Measurements from ENCODE around the gene LRRC4B. TPM values are rescaled to one million over a fixed set of nuclear protein-coding genes. Genes with fewer than 3 reads are reported as not detected.

Gene LRRC4B
- total RNA-seq, 1 experiment from 2014 or later: 0.54 TPM

DNA sequence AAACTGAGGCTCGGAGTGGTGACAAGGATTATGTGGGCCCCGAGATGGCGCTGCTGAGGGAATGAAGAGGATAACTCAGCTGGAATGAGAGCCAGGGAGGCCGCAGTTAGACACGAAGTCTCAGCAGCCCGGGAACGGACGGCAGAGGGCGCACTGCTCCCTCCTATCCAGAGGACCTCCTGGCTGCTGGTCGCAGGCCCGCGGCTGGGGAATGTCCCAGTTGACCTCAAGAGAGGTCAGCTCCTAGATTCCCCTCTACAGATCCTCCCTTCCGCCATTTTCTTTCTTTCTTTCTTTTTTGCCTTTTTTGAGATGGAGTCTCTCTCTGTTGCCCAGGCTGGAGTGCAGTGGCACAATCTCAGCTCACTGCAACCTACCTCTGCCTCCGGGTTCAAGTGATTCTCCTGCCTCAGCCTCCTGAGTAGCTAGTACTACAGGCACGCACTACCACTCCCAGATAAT, 30.4 kb downstream of the LRRC4B start:
- no peak overlapping the region for H3K4me3 Mint-ChIP-seq (ENCODE audit: unreplicated experiment)
- H3K4me1 Mint-ChIP-seq (ENCODE audit: low read depth, unreplicated experiment): no peaks in the 10 kb centered on the region
- CTCF ChIA-PET: interaction anchor here (0.6 to 4.1 kb wide), 8 partner anchors 16 to 169 kb away, joined by 3 to 25 read pairs (median 4); partner anchors contain the start of gene JOSD2
- Histone ChIP-seq H3K4me3 (ENCODE audit: low read depth, low read length) (no peak overlapping the region), H3K36me3 (ENCODE audit: control insufficient read depth, insufficient read depth, low read length) (no peaks in the 10 kb centered on the region), H3K9me3 (peaks cover 4% of the 10 kb centered on the region; the same call in 1 of the 2 replicates), H3K4me1 (no peaks in the 10 kb centered on the region), H3K27me3 (replicated peaks; ENCODE audit: control insufficient read depth, insufficient read depth, low read length) (no peaks in the 10 kb centered on the region)
- no TSS peak for BruUV-seq (replicated peaks)
- intact Hi-C loops (cut with micrococcal nuclease; ENCODE audit: unreplicated experiment): loop anchor here (1.0 to 10.0 kb wide), 3 partner anchors 19 to 246 kb away; no protein-coding TSS in a partner anchor
- DNase-seq: peak; percentile 88 to 89
- TF ChIP-seq, protein P1, sequence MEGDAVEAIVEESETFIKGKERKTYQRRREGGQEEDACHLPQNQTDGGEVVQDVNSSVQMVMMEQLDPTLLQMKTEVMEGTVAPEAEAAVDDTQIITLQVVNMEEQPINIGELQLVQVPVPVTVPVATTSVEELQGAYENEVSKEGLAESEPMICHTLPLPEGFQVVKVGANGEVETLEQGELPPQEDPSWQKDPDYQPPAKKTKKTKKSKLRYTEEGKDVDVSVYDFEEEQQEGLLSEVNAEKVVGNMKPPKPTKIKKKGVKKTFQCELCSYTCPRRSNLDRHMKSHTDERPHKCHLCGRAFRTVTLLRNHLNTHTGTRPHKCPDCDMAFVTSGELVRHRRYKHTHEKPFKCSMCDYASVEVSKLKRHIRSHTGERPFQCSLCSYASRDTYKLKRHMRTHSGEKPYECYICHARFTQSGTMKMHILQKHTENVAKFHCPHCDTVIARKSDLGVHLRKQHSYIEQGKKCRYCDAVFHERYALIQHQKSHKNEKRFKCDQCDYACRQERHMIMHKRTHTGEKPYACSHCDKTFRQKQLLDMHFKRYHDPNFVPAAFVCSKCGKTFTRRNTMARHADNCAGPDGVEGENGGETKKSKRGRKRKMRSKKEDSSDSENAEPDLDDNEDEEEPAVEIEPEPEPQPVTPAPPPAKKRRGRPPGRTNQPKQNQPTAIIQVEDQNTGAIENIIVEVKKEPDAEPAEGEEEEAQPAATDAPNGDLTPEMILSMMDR (IDR thresholded peaks at IDR 0.05; ENCODE audit: insufficient read depth in 1 of 2, low read depth in 1 of 2, low read length in 1 of 2, severe bottlenecking in 1 of 2, unreplicated experiment in 1 of 2): peak; percentile 84 to 87
- POLR2A ChIA-PET: no interaction called here
- H3K9me3 Mint-ChIP-seq (ENCODE audit: unreplicated experiment): peaks cover 12% of the 10 kb centered on the region
- H3K27me3 Mint-ChIP-seq (ENCODE audit: insufficient read depth, unreplicated experiment): no peaks in the 10 kb centered on the region
- no peak overlapping the region for H3K27ac Mint-ChIP-seq (ENCODE audit: unreplicated experiment)
- H3K36me3 Mint-ChIP-seq (ENCODE audit: insufficient read depth, unreplicated experiment): no peaks in the 10 kb centered on the region

DNA sequence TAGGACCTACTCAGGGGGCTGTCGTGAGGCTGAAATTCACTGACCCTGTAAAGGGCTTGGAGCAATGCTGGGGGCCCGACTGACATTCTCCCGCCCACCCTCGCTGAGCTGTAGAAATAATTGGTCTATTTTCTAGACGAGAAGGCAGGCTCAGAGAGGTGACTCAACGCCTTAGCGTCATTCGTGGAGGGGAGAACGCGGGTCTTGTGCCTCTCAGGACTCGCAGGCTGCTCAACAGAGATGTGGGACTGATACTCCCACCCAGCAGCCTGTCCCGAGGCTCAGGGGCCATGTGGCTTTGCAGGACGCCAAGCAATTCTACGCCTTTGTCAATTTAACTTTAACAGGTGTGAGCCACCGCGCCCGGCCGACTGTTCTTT, 30.9 kb downstream of the LRRC4B start:
- no peaks in the 10 kb centered on the region for H3K4me1 Mint-ChIP-seq (ENCODE audit: low read depth, unreplicated experiment)
- peaks cover 17% of the 10 kb centered on the region for H3K9me3 Mint-ChIP-seq (ENCODE audit: unreplicated experiment)
- intact Hi-C loops (cut with micrococcal nuclease; ENCODE audit: unreplicated experiment): loop anchor here (1.0 to 10.0 kb wide), 3 partner anchors 19 to 246 kb away; no protein-coding TSS in a partner anchor
- no peaks in the 10 kb centered on the region for H3K4me1 ChIP-seq
- H3K4me3 ChIP-seq (ENCODE audit: low read depth, low read length): no peak overlapping the region
- no peak overlapping the region for H3K27ac Mint-ChIP-seq (ENCODE audit: unreplicated experiment)
- H3K9me3 ChIP-seq: peaks cover 9% of the 10 kb centered on the region
- POLR2A ChIA-PET: no interaction called here
- no TSS peak for BruUV-seq (replicated peaks)
- no peak for DNase-seq
- no peaks in the 10 kb centered on the region for H3K36me3 ChIP-seq (ENCODE audit: control insufficient read depth, insufficient read depth, low read length)
- H3K4me3 Mint-ChIP-seq (ENCODE audit: unreplicated experiment): no peak overlapping the region
- TF ChIP-seq, protein P1 (IDR thresholded peaks at IDR 0.05; ENCODE audit: insufficient read depth in 1 of 2, low read depth in 1 of 2, low read length in 1 of 2, severe bottlenecking in 1 of 2, unreplicated experiment in 1 of 2): no peak
- H3K36me3 Mint-ChIP-seq (ENCODE audit: insufficient read depth, unreplicated experiment): no peaks in the 10 kb centered on the region
- H3K27me3 Mint-ChIP-seq (ENCODE audit: insufficient read depth, unreplicated experiment): peaks cover 3% of the 10 kb centered on the region
- no peaks in the 10 kb centered on the region for H3K27me3 ChIP-seq (replicated peaks; ENCODE audit: control insufficient read depth, insufficient read depth, low read length)
- CTCF ChIA-PET: interaction anchor here (1.0 to 4.1 kb wide), 8 partner anchors 9 to 385 kb away, joined by 3 to 25 read pairs (median 4); partner anchors contain the start of gene JOSD2

DNA sequence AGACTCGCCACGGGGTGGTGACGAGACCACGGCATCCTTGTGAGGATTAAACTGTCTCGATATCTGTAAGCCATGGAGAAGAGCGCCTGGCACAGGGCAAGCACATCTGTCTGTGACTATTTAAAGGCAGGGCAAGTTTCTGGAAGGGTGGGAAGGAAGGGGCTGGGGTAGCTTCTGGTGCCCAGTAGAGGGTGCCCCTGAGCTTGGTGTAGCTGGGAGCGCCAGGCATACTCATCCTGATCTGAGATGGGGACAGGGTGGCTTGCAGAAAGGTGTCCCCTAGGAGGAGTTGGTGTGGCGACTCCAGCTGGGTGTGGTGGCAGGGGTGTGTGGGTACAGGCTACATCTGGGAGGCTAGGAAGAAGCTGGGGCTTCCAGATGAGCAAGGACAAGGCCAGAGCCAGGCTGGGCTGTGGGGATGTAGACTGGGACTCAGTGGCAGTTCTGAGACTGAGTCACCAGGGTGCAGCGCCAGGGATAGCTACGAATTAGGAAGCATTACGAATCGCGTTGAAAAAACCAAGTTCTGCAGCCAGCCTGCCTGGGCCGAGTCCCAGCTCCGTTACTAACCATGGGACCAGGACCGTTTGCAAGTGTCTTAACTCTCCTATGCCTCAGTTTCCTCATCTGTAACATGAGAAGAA, 31.5 kb downstream of the LRRC4B start:
- Histone ChIP-seq H3K27me3 (replicated peaks; ENCODE audit: control insufficient read depth, insufficient read depth, low read length) (no peaks in the 10 kb centered on the region), H3K9me3 (peaks cover 12% of the 10 kb centered on the region), H3K4me3 (ENCODE audit: low read depth, low read length) (no peak overlapping the region), H3K4me1 (no peaks in the 10 kb centered on the region), H3K36me3 (ENCODE audit: control insufficient read depth, insufficient read depth, low read length) (no peaks in the 10 kb centered on the region)
- no peaks in the 10 kb centered on the region for H3K4me1 Mint-ChIP-seq (ENCODE audit: low read depth, unreplicated experiment)
- H3K36me3 Mint-ChIP-seq (ENCODE audit: insufficient read depth, unreplicated experiment): no peaks in the 10 kb centered on the region
- peaks cover 5% of the 10 kb centered on the region for H3K27me3 Mint-ChIP-seq (ENCODE audit: insufficient read depth, unreplicated experiment)
- ChIA-PET POLR2A (no interaction called here), CTCF (interaction anchor here (1.1 to 4.1 kb wide), 7 partner anchors 8 to 385 kb away, joined by 3 to 25 read pairs (median 4); partner anchors contain the start of gene JOSD2)
- TF ChIP-seq, protein P1 (IDR thresholded peaks at IDR 0.05; ENCODE audit: insufficient read depth in 1 of 2, low read depth in 1 of 2, low read length in 1 of 2, severe bottlenecking in 1 of 2, unreplicated experiment in 1 of 2): no peak
- H3K9me3 Mint-ChIP-seq (ENCODE audit: unreplicated experiment): peaks cover 21% of the 10 kb centered on the region
- no peak for DNase-seq
- no peak overlapping the region for H3K4me3 Mint-ChIP-seq (ENCODE audit: unreplicated experiment)
- no peak overlapping the region for H3K27ac Mint-ChIP-seq (ENCODE audit: unreplicated experiment)
- intact Hi-C loops (cut with micrococcal nuclease; ENCODE audit: unreplicated experiment): loop anchor here (1.0 to 10.0 kb wide), 3 partner anchors 20 to 247 kb away; no protein-coding TSS in a partner anchor
- no TSS peak for BruUV-seq (replicated peaks)

Data from Caco-2 (cell line).